Panc1 (cell line): ENCODE data around the gene KHDC4.

Experiments used
- CTCF ChIP-seq: fragments of 450-650 bp; IDR thresholded peaks from 2 replicates; pipeline ENCODE4 v1.5.1; 2017; ENCODE audit warnings: mild to moderate bottlenecking
- POLR2AphosphoS5 ChIP-seq: IDR thresholded peaks from 2 replicates; pipeline ENCODE4 v1.6.1; 2012; ENCODE audit warnings: mild to moderate bottlenecking, low read depth, low read length, moderate library complexity
- REST ChIP-seq, 2 experiments: IDR thresholded peaks; 2 replicates each; pipeline ENCODE4 v1.6.1; 2011 to 2012; ENCODE audit warnings: low read depth in 2 of 2, control low read depth in 1 of 2, low read length in 1 of 2, mild to moderate bottlenecking in 1 of 2, moderate library complexity in 1 of 2; ENCODE audit not compliant: insufficient read depth in 1 of 2
- SIN3A ChIP-seq: IDR thresholded peaks from 2 replicates; pipeline ENCODE4 v1.6.1; 2012; ENCODE audit warnings: low read depth, mild to moderate bottlenecking, low read length, moderate library complexity, borderline replicate concordance; ENCODE audit not compliant: insufficient read depth
- TCF7L2 ChIP-seq: IDR thresholded peaks from 2 replicates; pipeline ENCODE4 v1.6.1; 2011; ENCODE audit warnings: mild to moderate bottlenecking, low read depth, low read length, inconsistent platforms

GRCh38 chr1:155947292-155947691, 13.1 kb upstream of the KHDC4 start:
- TF ChIP-seq CTCF = no peak
- no peak for TF ChIP-seq SIN3A
- TF ChIP-seq POLR2AphosphoS5 = no peak
- TF ChIP-seq REST (IDR thresholded peaks at IDR 0.05; ENCODE audit: insufficient read depth in 1 of 2, low read depth in 2 of 2, low read length in 1 of 2) = no peak
- TF ChIP-seq TCF7L2 = no peak
